CD4-positive, alpha-beta T cell treated with Interleukin-1 beta for 1 hour (primary cell): ENCODE results near the gene CARD8.

ENCODE experiments used
- DNase-seq, 2 donors: peaks; one replicate each; pipeline ENCODE4 v3.0.0-alpha.2; 2020 to 2022

Gene CARD8

GRCh38 chr19:48203794-48204628, 51.7 kb downstream of the CARD8 start:
- DNase-seq, result peak; percentile 91 to 92

GRCh38 chr19:48203222-48203793, 52.4 kb downstream of the CARD8 start:
- DNase-seq, result peak in 1 of 2 donors; percentile 2

- DNase-seq, result no peak
These were observed 58.6 kb downstream of the CARD8 start for GRCh38 chr19:48196933-48197665.

GRCh38 chr19:48196321-48196763, 59.4 kb downstream of the CARD8 start:
- DNase-seq, result no peak

GRCh38 chr19:48194844-48195830, 60.6 kb downstream of the CARD8 start:
- no peak for DNase-seq

GRCh38 chr19:48194041-48194843, 61.5 kb downstream of the CARD8 start:
- peak; percentile 5 to 30 for DNase-seq

GRCh38 chr19:48192750-48193149, 63.0 kb downstream of the CARD8 start:
- no peak for DNase-seq

GRCh38 chr19:48190885-48191284, 64.8 kb downstream of the CARD8 start:
- no peak for DNase-seq

GRCh38 chr19:48190288-48190884, 65.3 kb downstream of the CARD8 start:
- peak; percentile 19 to 80 for DNase-seq

GRCh38 chr19:48186541-48186991, 69.1 kb downstream of the CARD8 start:
- DNase-seq, result peak in 1 of 2 donors; percentile 19

- DNase-seq, result no peak
These were observed 69.7 kb downstream of the CARD8 start for GRCh38 chr19:48186015-48186414.

- no peak for DNase-seq
These were observed 72.4 kb downstream of the CARD8 start for GRCh38 chr19:48183356-48183755.

GRCh38 chr19:48182434-48182833, 73.3 kb downstream of the CARD8 start:
- DNase-seq, result no peak

- DNase-seq, result no peak
These were observed 74.2 kb downstream of the CARD8 start for GRCh38 chr19:48181505-48181904.

GRCh38 chr19:48176226-48176625, 79.5 kb downstream of the CARD8 start:
- DNase-seq, result no peak

- DNase-seq, result no peak
These were observed 80.1 kb downstream of the CARD8 start for GRCh38 chr19:48175578-48175977.

- no peak for DNase-seq
These were observed 81.2 kb downstream of the CARD8 start for GRCh38 chr19:48174445-48175030.

GRCh38 chr19:48171710-48172109, 84.0 kb downstream of the CARD8 start:
- no peak for DNase-seq

GRCh38 chr19:48170817-48171347, 84.8 kb downstream of the CARD8 start:
- DNase-seq, result peak in 1 of 2 donors; percentile 1
